Neural progenitor cell (in vitro differentiated cells): ENCODE results near the gene NR4A2.

ENCODE experiments used
- EZH2 ChIP-seq: fragments of 200-600 bp; sonication (generic); IDR thresholded peaks from 2 replicates; pipeline ENCODE4 v1.6.1; 2017; ENCODE audit warnings: antibody characterized with exemption, mild to moderate bottlenecking, moderate library complexity
- TF ChIP-seq, protein P1 (sequence below): fragments of 200-600 bp; sonication (generic); IDR thresholded peaks from 2 replicates; pipeline ENCODE4 v1.5.1; 2017; ENCODE audit warnings: antibody characterized with exemption, mild to moderate bottlenecking

DNA sequence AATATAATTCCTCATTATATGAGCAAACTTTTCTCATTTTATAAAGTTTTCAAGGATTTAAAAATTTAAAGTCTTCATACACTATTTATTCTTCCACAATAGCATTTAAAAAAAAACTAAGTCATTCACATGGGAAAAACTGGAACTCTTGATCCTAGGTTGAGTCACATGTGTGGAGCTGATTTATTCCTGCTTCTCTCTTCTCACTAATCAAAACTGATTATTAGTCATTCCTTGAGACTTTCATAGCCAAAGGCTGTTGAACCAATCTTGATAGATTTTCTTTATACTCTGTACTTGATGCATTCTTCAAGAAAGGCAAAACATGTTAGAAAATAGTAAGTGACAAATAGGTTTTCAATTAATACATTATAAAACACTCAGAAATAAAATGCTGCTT lies 27.4 kb downstream of the NR4A2 start:
- TF ChIP-seq, protein P1, sequence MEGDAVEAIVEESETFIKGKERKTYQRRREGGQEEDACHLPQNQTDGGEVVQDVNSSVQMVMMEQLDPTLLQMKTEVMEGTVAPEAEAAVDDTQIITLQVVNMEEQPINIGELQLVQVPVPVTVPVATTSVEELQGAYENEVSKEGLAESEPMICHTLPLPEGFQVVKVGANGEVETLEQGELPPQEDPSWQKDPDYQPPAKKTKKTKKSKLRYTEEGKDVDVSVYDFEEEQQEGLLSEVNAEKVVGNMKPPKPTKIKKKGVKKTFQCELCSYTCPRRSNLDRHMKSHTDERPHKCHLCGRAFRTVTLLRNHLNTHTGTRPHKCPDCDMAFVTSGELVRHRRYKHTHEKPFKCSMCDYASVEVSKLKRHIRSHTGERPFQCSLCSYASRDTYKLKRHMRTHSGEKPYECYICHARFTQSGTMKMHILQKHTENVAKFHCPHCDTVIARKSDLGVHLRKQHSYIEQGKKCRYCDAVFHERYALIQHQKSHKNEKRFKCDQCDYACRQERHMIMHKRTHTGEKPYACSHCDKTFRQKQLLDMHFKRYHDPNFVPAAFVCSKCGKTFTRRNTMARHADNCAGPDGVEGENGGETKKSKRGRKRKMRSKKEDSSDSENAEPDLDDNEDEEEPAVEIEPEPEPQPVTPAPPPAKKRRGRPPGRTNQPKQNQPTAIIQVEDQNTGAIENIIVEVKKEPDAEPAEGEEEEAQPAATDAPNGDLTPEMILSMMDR = no peak
- no peak for TF ChIP-seq EZH2
